HCT116 (cell line): ENCODE data around the gene NOC3L. TPM values are rescaled to one million over a fixed set of nuclear protein-coding genes. Genes with fewer than 3 reads are reported as not detected.

Experiments used
- ATAC-seq: fragments of 200-7000 bp; cut with Tn5 transposase; 2 replicates; pipeline ENCODE4 v1.9.1; 2020; ENCODE audit warnings: mild to moderate bottlenecking, moderate library complexity
- BruUV-seq: library from RNA; stranded (reverse); fragments of 400-500 nt; replicated peaks from 2 replicates; lab custom pipeline; 2021; lab: Mats Ljungman, UMichigan
- CTCF ChIA-PET: fragments of 300-600 bp; sonication (Branson Sonifier 250); formaldehyde crosslinking; loops from one replicate; lab custom pipeline; 2021; ENCODE audit warnings: antibody characterized with exemption; lab: Charles Lee
- POLR2A ChIA-PET: fragments of 300-600, 350-600 bp; sonication (Branson Sonifier 250); formaldehyde crosslinking; loops from one replicate; lab custom pipeline; 2021; ENCODE audit warnings: antibody characterized with exemption; lab: Charles Lee
- RAD21 ChIA-PET, 2 experiments: fragments of 300-600 bp; sonication (Branson Sonifier 250); formaldehyde crosslinking; loops; one replicate each; lab custom pipeline; 2023; ENCODE audit warnings: low total read pairs in 2 of 2; ENCODE audit not compliant: uncharacterized antibody in 2 of 2, unreplicated experiment in 2 of 2, low non-redundant PET in 1 of 2; lab: Charles Lee
- DNase-seq: peaks from one replicate; pipeline ENCODE4 v3.0.0-alpha.2; 2010; ENCODE audit warnings: low read depth, low spot score
- H2AFZ ChIP-seq: fragments of 200-600 bp; shearing (Covaris generic), sonication (generic); 2 replicates; pipeline ENCODE4 v1.6.1; 2017; ENCODE audit warnings: low read depth, mixed run types, mixed read lengths, antibody characterized with exemption, low read length; ENCODE audit not compliant: poor library complexity, severe bottlenecking
- H3K27ac ChIP-seq: 2 replicates; pipeline ENCODE4 v1.5.1; 2012; ENCODE audit warnings: low read depth, low read length
- H3K27me3 ChIP-seq: fragments of 200-600 bp; sonication (generic); 2 replicates; pipeline ENCODE4 v1.6.1; 2016; ENCODE audit warnings: mixed run types, low read length, mixed read lengths; ENCODE audit not compliant: insufficient read depth
- H3K36me3 ChIP-seq, 2 experiments: fragments of 200-500 bp in 1 of 2; fragments of 200-600 bp in 1 of 2; sonication (Bioruptor generic) in 1 of 2; sonication (generic) in 1 of 2; 2 replicates each; pipeline versions ENCODE4 v1.5.1 to v1.6.1; 2014 to 2016; ENCODE audit warnings: low read length in 2 of 2, inconsistent platforms in 1 of 2, mixed read lengths in 1 of 2, mixed run types in 1 of 2; ENCODE audit not compliant: insufficient read depth in 2 of 2, control insufficient read depth in 1 of 2
- H3K4me1 ChIP-seq, 2 experiments: fragments of 200-600 bp in 1 of 2; sonication (generic) in 1 of 2; 2 replicates each; pipeline versions ENCODE4 v1.5.1 to v1.6.1; 2012 to 2017; ENCODE audit warnings: low read length in 2 of 2, inconsistent platforms in 1 of 2, mild to moderate bottlenecking in 1 of 2, mixed read lengths in 1 of 2, mixed run types in 1 of 2, moderate library complexity in 1 of 2; ENCODE audit not compliant: insufficient read depth in 2 of 2, control insufficient read depth in 1 of 2
- H3K4me2 ChIP-seq: fragments of 200-600 bp; sonication (generic); 2 replicates; pipeline ENCODE4 v1.6.1; 2017; ENCODE audit warnings: mixed run types, low read length, mixed read lengths
- H3K4me3 ChIP-seq, 2 experiments: fragments of 200-600 bp in 1 of 2; sonication (generic) in 1 of 2; replicated peaks in 1 of 2; 2 replicates each; pipeline ENCODE4 v1.5.1; 2011 to 2016; ENCODE audit warnings: low read length in 2 of 2, control low read depth in 1 of 2, low read depth in 1 of 2, mild to moderate bottlenecking in 1 of 2, mixed read lengths in 1 of 2, mixed run types in 1 of 2
- H3K79me2 ChIP-seq: fragments of 200-600 bp; sonication (generic); 2 replicates; pipeline ENCODE4 v1.6.1; 2017; ENCODE audit warnings: mild to moderate bottlenecking, mixed run types, low read length, moderate library complexity, mixed read lengths; ENCODE audit not compliant: insufficient read depth
- H3K9ac ChIP-seq: fragments of 200-600 bp; sonication (generic); 2 replicates; pipeline ENCODE4 v1.6.1; 2016; ENCODE audit warnings: low read length, mixed read lengths
- H3K9me2 ChIP-seq: fragments of 200-600 bp; sonication (generic), shearing (Covaris generic); 2 replicates; pipeline ENCODE4 v1.6.1; 2017; ENCODE audit warnings: mixed run types, mild to moderate bottlenecking, moderate library complexity; ENCODE audit not compliant: insufficient read depth
- H3K9me3 ChIP-seq, 2 experiments: fragments of 200-500 bp in 1 of 2; fragments of 200-600 bp in 1 of 2; sonication (Bioruptor generic) in 1 of 2; sonication (generic) in 1 of 2; 2 replicates each; pipeline ENCODE4 v1.6.1; 2014 to 2017; ENCODE audit warnings: low read length in 2 of 2, mixed read lengths in 2 of 2, inconsistent platforms in 1 of 2, low read depth in 1 of 2, mild to moderate bottlenecking in 1 of 2, mixed run types in 1 of 2, moderate library complexity in 1 of 2; ENCODE audit not compliant: control insufficient read depth in 1 of 2, insufficient read depth in 1 of 2
- H4K20me1 ChIP-seq: fragments of 200-600 bp; sonication (generic), shearing (Covaris generic); 2 replicates; pipeline ENCODE4 v1.6.1; 2017; ENCODE audit warnings: mixed run types, mild to moderate bottlenecking, moderate library complexity; ENCODE audit not compliant: insufficient read depth
- FOSL1 ChIP-seq: IDR thresholded peaks from 2 replicates; pipeline ENCODE4 v1.6.1; 2012; ENCODE audit warnings: low read depth
- JUND ChIP-seq: IDR thresholded peaks from 2 replicates; pipeline ENCODE4 v1.6.1; 2012
- POLR2A ChIP-seq: IDR thresholded peaks from 2 replicates; pipeline ENCODE4 v1.7.0; 2011; ENCODE audit warnings: borderline replicate concordance; ENCODE audit not compliant: insufficient read depth, insufficient read length; ENCODE audit errors: extremely low read depth
- RAD21 ChIP-seq: IDR thresholded peaks from 2 replicates; pipeline ENCODE4 v1.6.1; 2012; ENCODE audit warnings: low read depth, mild to moderate bottlenecking
- SP1 ChIP-seq: IDR thresholded peaks from 2 replicates; pipeline ENCODE4 v1.6.1; 2012; ENCODE audit warnings: low read depth
- TCF7L2 ChIP-seq: IDR thresholded peaks from 2 replicates; pipeline ENCODE4 v1.7.0; 2011; ENCODE audit warnings: borderline replicate concordance, inconsistent platforms; ENCODE audit not compliant: insufficient read depth, insufficient read length; ENCODE audit errors: extremely low read depth
- YY1 ChIP-seq: IDR thresholded peaks from 2 replicates; pipeline ENCODE4 v1.6.1; 2011; ENCODE audit warnings: low read length, low read depth, moderate library complexity, mild to moderate bottlenecking; ENCODE audit not compliant: insufficient replicate concordance; ENCODE audit errors: extremely low read depth
- intact Hi-C: fragments of 100-400 bp; cut with micrococcal nuclease; formaldehyde crosslinking; loops from 2 replicates; pipeline ENCODE4 v1.10.0; 2022
- total RNA-seq: library from RNA; stranded (reverse); gene quantifications from one replicate; pipeline ENCODE4 v1.2.1, GENCODE V29; 2021; ENCODE audit not compliant: unreplicated experiment
- TF ChIP-seq, protein P1 (sequence below): IDR thresholded peaks from 2 replicates; pipeline ENCODE4 v1.6.1; 2011; ENCODE audit warnings: mild to moderate bottlenecking, low read length, moderate library complexity; ENCODE audit not compliant: insufficient replicate concordance; ENCODE audit errors: extremely low read depth

The NOC3L gene
- total RNA-seq, 1 experiment from 2014 or later: 45.5 TPM

DNA sequence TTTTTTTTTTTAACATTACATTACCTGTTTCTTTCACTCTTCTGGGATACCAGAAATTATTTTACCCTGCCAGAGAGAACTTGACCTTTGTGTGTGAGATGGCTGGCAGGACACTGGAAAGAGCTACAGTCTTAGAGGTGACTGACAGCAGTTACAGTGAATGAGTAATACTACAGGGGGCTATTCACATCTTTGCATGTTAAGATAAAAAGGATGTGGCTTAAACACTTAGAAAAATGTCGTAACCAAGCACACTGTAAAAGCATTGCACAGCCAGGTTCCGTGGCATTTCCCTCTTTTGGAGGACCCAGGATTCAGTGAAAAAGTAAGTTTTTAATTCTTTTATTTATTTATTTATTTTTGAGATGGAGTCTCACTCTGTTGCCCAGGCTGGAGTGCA, 20.8 kb upstream of the NOC3L start (continued):
- no peak for TF ChIP-seq YY1
- no peak for TF ChIP-seq JUND
- TF ChIP-seq SP1: no peak
- no peak for TF ChIP-seq RAD21
- TF ChIP-seq, protein P1, sequence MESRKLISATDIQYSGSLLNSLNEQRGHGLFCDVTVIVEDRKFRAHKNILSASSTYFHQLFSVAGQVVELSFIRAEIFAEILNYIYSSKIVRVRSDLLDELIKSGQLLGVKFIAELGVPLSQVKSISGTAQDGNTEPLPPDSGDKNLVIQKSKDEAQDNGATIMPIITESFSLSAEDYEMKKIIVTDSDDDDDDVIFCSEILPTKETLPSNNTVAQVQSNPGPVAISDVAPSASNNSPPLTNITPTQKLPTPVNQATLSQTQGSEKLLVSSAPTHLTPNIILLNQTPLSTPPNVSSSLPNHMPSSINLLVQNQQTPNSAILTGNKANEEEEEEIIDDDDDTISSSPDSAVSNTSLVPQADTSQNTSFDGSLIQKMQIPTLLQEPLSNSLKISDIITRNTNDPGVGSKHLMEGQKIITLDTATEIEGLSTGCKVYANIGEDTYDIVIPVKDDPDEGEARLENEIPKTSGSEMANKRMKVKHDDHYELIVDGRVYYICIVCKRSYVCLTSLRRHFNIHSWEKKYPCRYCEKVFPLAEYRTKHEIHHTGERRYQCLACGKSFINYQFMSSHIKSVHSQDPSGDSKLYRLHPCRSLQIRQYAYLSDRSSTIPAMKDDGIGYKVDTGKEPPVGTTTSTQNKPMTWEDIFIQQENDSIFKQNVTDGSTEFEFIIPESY: no peak
- TF ChIP-seq FOSL1: no peak

DNA sequence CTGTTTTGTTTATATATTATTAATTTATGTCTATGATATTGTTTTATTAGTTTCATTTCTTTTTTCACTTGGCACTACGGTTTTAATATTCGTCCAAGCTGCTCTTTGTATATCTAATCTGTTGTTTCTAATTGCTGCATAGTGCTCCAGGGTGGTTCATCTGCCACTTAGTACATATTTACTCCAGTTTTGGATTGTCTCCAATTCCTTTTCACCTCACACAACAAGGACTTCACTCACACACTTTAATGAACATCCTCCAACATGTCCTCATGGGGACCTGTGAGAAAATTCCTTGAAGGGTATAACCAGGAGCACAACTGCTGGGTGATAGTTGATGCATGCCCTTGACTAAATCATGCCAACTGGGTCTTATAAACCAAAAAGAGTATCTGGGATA, 14.1 kb upstream of the NOC3L start:
- peaks cover 6 to 23% of the 10 kb centered on the region in 2 experiments; a peak in 3 of 4 replicates for H3K4me1 ChIP-seq
- no peak for DNase-seq
- POLR2A ChIA-PET: no interaction called here
- intact Hi-C loops: no loop called here
- TF ChIP-seq TCF7L2 (no peak), JUND (no peak), POLR2A (no peak), YY1 (no peak)
- TF ChIP-seq, all 23 proteins: peak for 0
- no peaks in the 10 kb centered on the region for H3K9me3 ChIP-seq
- no peak overlapping the region for H3K9ac ChIP-seq
- ATAC-seq: no peak
- H2AFZ ChIP-seq: no peak overlapping the region
- H3K79me2 ChIP-seq: no peaks in the 10 kb centered on the region
- BruUV-seq: no TSS peak
- H4K20me1 ChIP-seq: no peaks in the 10 kb centered on the region
- H3K27ac ChIP-seq: no peak overlapping the region
- H3K4me3 ChIP-seq: no peak overlapping the region
- H3K27me3 ChIP-seq: no peaks in the 10 kb centered on the region
- no peak overlapping the region for H3K4me2 ChIP-seq
- CTCF ChIA-PET: no interaction called here
- H3K9me2 ChIP-seq: no peaks in the 10 kb centered on the region
- RAD21 ChIA-PET: no interaction called here
- no peaks in the 10 kb centered on the region for H3K36me3 ChIP-seq
